SK-N-SH (cell line): Measurements from ENCODE around the gene ZIM2. TPM values are rescaled to one million over a fixed set of nuclear protein-coding genes. Genes with fewer than 3 reads are reported as not detected.

Experiments
- CTCF ChIA-PET: fragments of 300-600, 350-600 bp; formaldehyde crosslinking; extraction: SDS; loops from one replicate; lab custom pipeline; 2021; lab: Yijun Ruan, JAX
- POLR2A ChIA-PET: fragments of 350-600 bp; sonication (Branson Sonifier 250); formaldehyde crosslinking; extraction: SDS; loops from one replicate; lab custom pipeline; 2020; ENCODE audit warnings: antibody characterized with exemption, inconsistent platforms; lab: Yijun Ruan, JAX
- DNase-seq: peaks from one replicate; pipeline ENCODE4 v3.0.0; 2012
- H2AFZ ChIP-seq: fragments of 200-600 bp; sonication (generic); 2 replicates; pipeline ENCODE4 v1.8.1; 2016; ENCODE audit warnings: antibody characterized with exemption, mild to moderate bottlenecking, low read depth
- H3F3A ChIP-seq: fragments of 200-600 bp; sonication (generic); replicated peaks from 2 replicates; pipeline ENCODE3; 2016; ENCODE audit warnings: antibody characterized with exemption, mild to moderate bottlenecking; ENCODE audit not compliant: insufficient read depth
- H3K27ac ChIP-seq, 2 experiments: fragments of 200-500 bp in 1 of 2; fragments of 200-600 bp in 1 of 2; sonication (Bioruptor generic) in 1 of 2; sonication (generic), shearing (Covaris generic) in 1 of 2; 2 replicates each; pipeline versions ENCODE4 v1.5.1 to v1.6.1; 2014 to 2016; ENCODE audit warnings: low read depth in 2 of 2, inconsistent platforms in 1 of 2, low read length in 1 of 2, mild to moderate bottlenecking in 1 of 2, mixed read lengths in 1 of 2
- H3K27me3 ChIP-seq: fragments of 200-600 bp; sonication (generic), shearing (Covaris generic); 2 replicates; pipeline ENCODE4 v1.6.1; 2016; ENCODE audit warnings: mixed run types; ENCODE audit not compliant: insufficient read depth
- H3K36me3 ChIP-seq, 2 experiments: fragments of 200-500 bp in 1 of 2; fragments of 200-600 bp in 1 of 2; sonication (Bioruptor generic) in 1 of 2; sonication (generic) in 1 of 2; replicated peaks in 1 of 2; 2 replicates each; pipeline versions ENCODE3 to v1.5.1; 2014 to 2016; ENCODE audit warnings: low read length in 1 of 2, mild to moderate bottlenecking in 1 of 2; ENCODE audit not compliant: insufficient read depth in 2 of 2, control insufficient read depth in 1 of 2
- H3K4me1 ChIP-seq, 2 experiments: fragments of 200-500 bp in 1 of 2; fragments of 200-600 bp in 1 of 2; sonication (Bioruptor generic) in 1 of 2; sonication (generic), shearing (Covaris generic) in 1 of 2; 2 replicates each; pipeline versions ENCODE4 v1.5.1 to v1.6.1; 2014 to 2016; ENCODE audit warnings: low read depth in 1 of 2, low read length in 1 of 2, mixed run types in 1 of 2; ENCODE audit not compliant: insufficient read depth in 2 of 2, control insufficient read depth in 1 of 2
- H3K4me2 ChIP-seq: fragments of 200-600 bp; sonication (generic), shearing (Covaris generic); 2 replicates; pipeline ENCODE4 v1.6.1; 2017; ENCODE audit warnings: mixed run types
- H3K4me3 ChIP-seq, 2 experiments: fragments of 200-500 bp in 1 of 2; fragments of 200-600 bp in 1 of 2; sonication (Bioruptor generic) in 1 of 2; sonication (generic), shearing (Covaris generic) in 1 of 2; 2 replicates each; pipeline versions ENCODE4 v1.5.1 to v1.8.1; 2014 to 2016; ENCODE audit warnings: low read depth in 2 of 2, inconsistent platforms in 1 of 2, low read length in 1 of 2, mild to moderate bottlenecking in 1 of 2, mixed read lengths in 1 of 2, moderate library complexity in 1 of 2
- H3K79me2 ChIP-seq: fragments of 200-600 bp; sonication (generic); 2 replicates; pipeline ENCODE4 v1.8.1; 2017; ENCODE audit warnings: mild to moderate bottlenecking; ENCODE audit not compliant: insufficient read depth
- H3K9ac ChIP-seq: fragments of 200-600 bp; sonication (generic); 2 replicates; pipeline ENCODE4 v1.6.1; 2017; ENCODE audit warnings: mixed run types
- H3K9me2 ChIP-seq: fragments of 200-600 bp; sonication (generic); 2 replicates; pipeline ENCODE4 v1.6.1; 2017; ENCODE audit warnings: mixed run types
- H3K9me3 ChIP-seq: fragments of 200-600 bp; sonication (generic); 2 replicates; pipeline ENCODE4 v1.6.1; 2017; ENCODE audit warnings: mixed run types, mild to moderate bottlenecking, moderate library complexity
- H4K20me1 ChIP-seq: fragments of 200-600 bp; sonication (generic); 2 replicates; pipeline ENCODE4 v1.6.1; 2017; ENCODE audit warnings: mild to moderate bottlenecking, mixed run types; ENCODE audit not compliant: insufficient read depth
- ELF1 ChIP-seq: IDR thresholded peaks from 2 replicates; pipeline ENCODE4 v1.4.0; 2012
- EP300 ChIP-seq, 2 experiments: IDR thresholded peaks; 2 replicates each; pipeline versions ENCODE4 v1.4.0 to v1.6.1; 2012; ENCODE audit warnings: borderline replicate concordance in 1 of 2, low read depth in 1 of 2, low read length in 1 of 2
- IRF3 ChIP-seq: fragments of 150-350 bp; IDR thresholded peaks from 2 replicates; pipeline ENCODE4 v1.6.1; 2016; ENCODE audit warnings: mild to moderate bottlenecking, low read depth, low read length
- JUND ChIP-seq: IDR thresholded peaks from 2 replicates; pipeline ENCODE4 v1.4.0; 2012
- MEF2A ChIP-seq: IDR thresholded peaks from 2 replicates; pipeline ENCODE4 v1.4.0; 2012; ENCODE audit warnings: low read depth, borderline replicate concordance
- MXI1 ChIP-seq: IDR thresholded peaks from 2 replicates; pipeline ENCODE4 v1.6.1; 2012; ENCODE audit warnings: mild to moderate bottlenecking, low read depth, low read length, improper control_type of control experiment
- NFIC ChIP-seq: IDR thresholded peaks from 2 replicates; pipeline ENCODE4 v1.4.0; 2012; ENCODE audit warnings: borderline replicate concordance
- POLR2AphosphoS5 ChIP-seq: IDR thresholded peaks from 2 replicates; pipeline ENCODE4 v1.6.1; 2012; ENCODE audit warnings: low read depth, low read length
- REST ChIP-seq: IDR thresholded peaks from 2 replicates; pipeline ENCODE4 v1.6.1; 2012; ENCODE audit warnings: mild to moderate bottlenecking, low read depth, low read length, moderate library complexity
- RXRA ChIP-seq: IDR thresholded peaks from 2 replicates; pipeline ENCODE4 v1.4.0; 2012; ENCODE audit warnings: low read depth, mild to moderate bottlenecking, borderline replicate concordance
- SIN3A ChIP-seq: IDR thresholded peaks from 2 replicates; pipeline ENCODE4 v1.6.1; 2012; ENCODE audit warnings: low read depth, mild to moderate bottlenecking, low read length, moderate library complexity, borderline replicate concordance
- TCF12 ChIP-seq: IDR thresholded peaks from 2 replicates; pipeline ENCODE4 v1.4.0; 2012
- USF1 ChIP-seq: IDR thresholded peaks from 2 replicates; pipeline ENCODE4 v1.4.0; 2012; ENCODE audit warnings: low read depth, borderline replicate concordance
- YY1 ChIP-seq: IDR thresholded peaks from 2 replicates; pipeline ENCODE4 v1.4.0; 2012; ENCODE audit warnings: low read depth, mild to moderate bottlenecking
- WGBS: methylation state at CpG from one replicate; pipeline ENCODE4 v1.1.6; 2017; ENCODE audit warnings: low lambda C conversion rate; 5-methylcytosine and 5-hydroxymethylcytosine counted together
- polyA plus RNA-seq, 3 experiments: library from polyadenylated mRNA; depleted of rRNA; stranded (reverse); fragments of >200 nt; gene quantifications; 2 replicates each; pipeline ENCODE4 v1.2.3, GENCODE V29; 2012

Gene ZIM2
- polyA plus RNA-seq, 1 of the 3 experiments (the other 2 are of a cell fraction): not detected

- H3K79me2 ChIP-seq: no peaks in the 10 kb centered on the region
- no peaks in the 10 kb centered on the region for H3K9me3 ChIP-seq
- no peak overlapping the region for H3K9ac ChIP-seq
- DNase-seq: no peak
- 18% methylated on average over 4 of the region's 6 CpGs for WGBS
- TF ChIP-seq TCF12 (no peak), IRF3 (no peak), EP300 (IDR thresholded peaks at IDR 0.05; ENCODE audit: borderline replicate concordance in 1 of 2, low read depth in 1 of 2, low read length in 1 of 2) (no peak)
- no peaks in the 10 kb centered on the region for H4K20me1 ChIP-seq
- H3K36me3 ChIP-seq: no peaks in the 10 kb centered on the region
- H3K9me2 ChIP-seq: no peaks in the 10 kb centered on the region
- CTCF ChIA-PET: interaction anchor here (2.0 kb wide), 1 partner anchor 16 kb away, joined by 7 read pairs; no protein-coding TSS in a partner anchor
- POLR2A ChIA-PET: no interaction called here
- no peaks in the 10 kb centered on the region for H3K4me1 ChIP-seq
- H2AFZ ChIP-seq: no peak overlapping the region
- no peak overlapping the region for H3K4me3 ChIP-seq
- no peak overlapping the region for H3K27ac ChIP-seq
- H3F3A ChIP-seq: no peaks in the 10 kb centered on the region
- no peak overlapping the region for H3K4me2 ChIP-seq
- no peaks in the 10 kb centered on the region for H3K27me3 ChIP-seq
These were observed 18.9 kb downstream of the ZIM2 start for GRCh38 chr19:56821675-56822074.

GRCh38 chr19:56821209-56821608 is 19.3 kb downstream of the ZIM2 start:
- Histone ChIP-seq H3K4me2 (no peak overlapping the region), H3K27ac (no peak overlapping the region), H3K79me2 (no peaks in the 10 kb centered on the region), H3K36me3 (no peaks in the 10 kb centered on the region), H3K9ac (no peak overlapping the region), H3K4me3 (no peak overlapping the region), H3K27me3 (no peaks in the 10 kb centered on the region), H3K4me1 (no peaks in the 10 kb centered on the region), H3F3A (no peaks in the 10 kb centered on the region), H2AFZ (no peak overlapping the region), H3K9me2 (no peaks in the 10 kb centered on the region), H3K9me3 (no peaks in the 10 kb centered on the region), H4K20me1 (no peaks in the 10 kb centered on the region)
- TF ChIP-seq MEF2A (no peak), RXRA (no peak), USF1 (no peak), YY1 (no peak), JUND (no peak), SIN3A (no peak), ELF1 (no peak), POLR2AphosphoS5 (no peak), REST (no peak), MXI1 (no peak), NFIC (no peak)
- no peak for DNase-seq
- ChIA-PET POLR2A (no interaction called here), CTCF (interaction anchor here (2.0 kb wide), 1 partner anchor 16 kb away, joined by 7 read pairs; no protein-coding TSS in a partner anchor)
- 14% methylated on average over 5 of the region's 5 CpGs for WGBS
